B cell (primary cell): ENCODE results near the gene CD80. TPM values are rescaled to one million over a fixed set of nuclear protein-coding genes. Genes with fewer than 3 reads are reported as not detected.

ENCODE experiments used
- ATAC-seq: fragments of 200-7000 bp; cut with Tn5 transposase; one replicate; pipeline ENCODE4 v1.10.0; 2021; ENCODE audit warnings: low read depth, mild to moderate bottlenecking, moderate number of reproducible peaks, moderate library complexity
- CTCF ChIA-PET: fragments of 350-600 bp; sonication (Branson Sonifier 250); formaldehyde crosslinking; loops from one replicate; lab custom pipeline; 2021; ENCODE audit warnings: antibody characterized with exemption, inconsistent platforms; lab: Charles Lee
- POLR2A ChIA-PET: fragments of 350-600 bp; sonication (Branson Sonifier 250); formaldehyde crosslinking; loops from one replicate; lab custom pipeline; 2021; ENCODE audit warnings: antibody characterized with exemption; lab: Charles Lee
- DNase-seq: peaks from one replicate; pipeline ENCODE4 v3.0.0; 2013
- H2AFZ ChIP-seq: 2 replicates; pipeline ENCODE4 v1.6.1; 2012; ENCODE audit warnings: mild to moderate bottlenecking, low read depth, low read length; ENCODE audit not compliant: insufficient read depth, poor library complexity, severe bottlenecking
- H3K27ac ChIP-seq, 2 donors: 1 replicate in 1 of 2; 2 replicates in 1 of 2; pipeline ENCODE4 v1.5.1; 2012 to 2013; ENCODE audit warnings: low read length in 2 of 2, mild to moderate bottlenecking in 2 of 2, moderate library complexity in 1 of 2
- H3K27me3 ChIP-seq, 4 experiments: fragments of 200-600 bp in 1 of 4; sonication (generic) in 1 of 4; replicated peaks in 1 of 4; 1 replicate in 2 of 4; 2 replicates in 2 of 4; pipeline versions ENCODE4 v1.6.1 to v1.7.0; 2013 to 2016; ENCODE audit warnings: low read length in 3 of 4, mild to moderate bottlenecking in 2 of 4, mixed read lengths in 1 of 4, moderate library complexity in 1 of 4; ENCODE audit not compliant: insufficient read depth in 4 of 4, control insufficient read depth in 3 of 4; ENCODE audit errors: control extremely low read depth in 1 of 4
- H3K36me3 ChIP-seq, 2 experiments: replicated peaks in 1 of 2; 1 replicate in 1 of 2; 2 replicates in 1 of 2; pipeline versions ENCODE4 v1.6.1 to v1.7.1; 2013; ENCODE audit warnings: low read length in 1 of 2; ENCODE audit not compliant: insufficient read depth in 2 of 2, control insufficient read depth in 1 of 2; ENCODE audit errors: control extremely low read depth in 1 of 2, extremely low read depth in 1 of 2
- H3K4me1 ChIP-seq, 2 donors: fragments of 200-600 bp in 1 of 2; sonication (generic) in 1 of 2; 1 replicate in 1 of 2; 2 replicates in 1 of 2; pipeline versions ENCODE4 v1.5.1 to v1.6.1; 2013 to 2017; ENCODE audit warnings: low read length in 2 of 2; ENCODE audit not compliant: control insufficient read depth in 2 of 2, insufficient read depth in 2 of 2
- H3K4me2 ChIP-seq: replicated peaks from 2 replicates; pipeline ENCODE3; 2012; ENCODE audit warnings: mild to moderate bottlenecking, low read depth, low read length; ENCODE audit not compliant: poor library complexity, severe bottlenecking
- H3K4me3 ChIP-seq, 5 experiments: fragments of 200-600 bp in 1 of 5; sonication (generic) in 1 of 5; 1 replicate in 3 of 5; 2 replicates in 2 of 5; pipeline versions ENCODE4 v1.5.1 to v1.7.0; 2011 to 2016; ENCODE audit warnings: low read length in 4 of 5, mild to moderate bottlenecking in 4 of 5, low read depth in 2 of 5, control low read depth in 1 of 5, moderate library complexity in 1 of 5; ENCODE audit not compliant: insufficient read depth in 1 of 5; ENCODE audit errors: control extremely low read depth in 1 of 5, extremely low read depth in 1 of 5
- H3K79me2 ChIP-seq: fragments of 200-600 bp; sonication (generic); one replicate; pipeline ENCODE4 v1.6.0; 2016; ENCODE audit warnings: low read length; ENCODE audit not compliant: control insufficient read depth, insufficient read depth
- H3K9ac ChIP-seq: fragments of 200-600 bp; sonication (generic); 2 replicates; pipeline ENCODE4 v1.6.1; 2017; ENCODE audit warnings: mild to moderate bottlenecking, low read length, moderate library complexity
- H3K9me3 ChIP-seq, 3 donors: one replicate each; pipeline versions ENCODE4 v1.6.1 to v1.7.1; 2013; ENCODE audit warnings: low read length in 2 of 3; ENCODE audit not compliant: control insufficient read depth in 2 of 3, insufficient read depth in 1 of 3; ENCODE audit errors: control extremely low read depth in 1 of 3
- H4K20me1 ChIP-seq: 2 replicates; pipeline ENCODE4 v1.6.0; 2012; ENCODE audit warnings: mild to moderate bottlenecking, low read length; ENCODE audit not compliant: insufficient read depth, control insufficient read depth, poor library complexity, severe bottlenecking
- H3K27ac Mint-ChIP-seq: one replicate; pipeline ENCODE4 v1.8.0; 2021; ENCODE audit warnings: mixed read lengths
- H3K27me3 Mint-ChIP-seq: one replicate; pipeline ENCODE4 v1.8.0; 2021; ENCODE audit warnings: mixed read lengths
- H3K4me1 Mint-ChIP-seq: one replicate; pipeline ENCODE4 v1.8.0; 2021; ENCODE audit warnings: mixed read lengths
- H3K4me3 Mint-ChIP-seq: one replicate; pipeline ENCODE4 v1.8.0; 2021; ENCODE audit warnings: mixed read lengths
- H3K9me3 Mint-ChIP-seq: one replicate; pipeline ENCODE4 v1.8.0; 2022; ENCODE audit warnings: mixed read lengths; ENCODE audit not compliant: insufficient read depth
- EZH2 ChIP-seq: IDR thresholded peaks from 2 replicates; pipeline ENCODE4 v1.6.1; 2012; ENCODE audit warnings: borderline replicate concordance, low read depth, mild to moderate bottlenecking, moderate library complexity, low read length; ENCODE audit not compliant: insufficient read depth, poor library complexity, severe bottlenecking
- WGBS: methylation state at CpG from one replicate; pipeline ENCODE4 v1.1.5; 2013; ENCODE audit warnings: missing lambda C conversion rate; ENCODE audit not compliant: insufficient coverage; 5-methylcytosine and 5-hydroxymethylcytosine counted together
- intact Hi-C: fragments of 100-400 bp; cut with micrococcal nuclease; formaldehyde crosslinking; loops from one replicate; pipeline ENCODE4 v1.10.0; 2022
- polyA plus RNA-seq: library from polyadenylated mRNA; depleted of rRNA; stranded (reverse); fragments of >200 nt; gene quantifications from 2 replicates; pipeline ENCODE4 v1.2.3, GENCODE V29; 2012
- total RNA-seq, 2 donors: library from RNA; stranded (reverse); fragments of 120-200 nt in 1 of 2; gene quantifications; 1 replicate in 1 of 2; 2 replicates in 1 of 2; pipeline versions ENCODE4 v1.2.3 to v1.2.4, GENCODE V29; 2013 to 2022
- TF ChIP-seq, protein P1 (sequence below): fragments of 200-600 bp; IDR thresholded peaks from one replicate; pipeline ENCODE4 v1.8.0; 2022; ENCODE audit warnings: antibody characterized with exemption, mild to moderate bottlenecking

CD80 gene
- total and polyA plus RNA-seq, 2 donors (not counting 1 experiment from before 2014, with no cell fraction given) = 15.0 to 26.5 TPM

- Mint-ChIP-seq H3K4me1 (peaks cover 48% of the 10 kb centered on the region), H3K9me3 (no peaks in the 10 kb centered on the region), H3K4me3 (no peak overlapping the region), H3K27me3 (no peaks in the 10 kb centered on the region), H3K27ac (peak overlapping the region; percentile 67)
- no peaks in the 10 kb centered on the region for H4K20me1 ChIP-seq
- peaks cover 0 to 14% of the 10 kb centered on the region in 2 experiments for H3K36me3 ChIP-seq
- TF ChIP-seq, protein P1, sequence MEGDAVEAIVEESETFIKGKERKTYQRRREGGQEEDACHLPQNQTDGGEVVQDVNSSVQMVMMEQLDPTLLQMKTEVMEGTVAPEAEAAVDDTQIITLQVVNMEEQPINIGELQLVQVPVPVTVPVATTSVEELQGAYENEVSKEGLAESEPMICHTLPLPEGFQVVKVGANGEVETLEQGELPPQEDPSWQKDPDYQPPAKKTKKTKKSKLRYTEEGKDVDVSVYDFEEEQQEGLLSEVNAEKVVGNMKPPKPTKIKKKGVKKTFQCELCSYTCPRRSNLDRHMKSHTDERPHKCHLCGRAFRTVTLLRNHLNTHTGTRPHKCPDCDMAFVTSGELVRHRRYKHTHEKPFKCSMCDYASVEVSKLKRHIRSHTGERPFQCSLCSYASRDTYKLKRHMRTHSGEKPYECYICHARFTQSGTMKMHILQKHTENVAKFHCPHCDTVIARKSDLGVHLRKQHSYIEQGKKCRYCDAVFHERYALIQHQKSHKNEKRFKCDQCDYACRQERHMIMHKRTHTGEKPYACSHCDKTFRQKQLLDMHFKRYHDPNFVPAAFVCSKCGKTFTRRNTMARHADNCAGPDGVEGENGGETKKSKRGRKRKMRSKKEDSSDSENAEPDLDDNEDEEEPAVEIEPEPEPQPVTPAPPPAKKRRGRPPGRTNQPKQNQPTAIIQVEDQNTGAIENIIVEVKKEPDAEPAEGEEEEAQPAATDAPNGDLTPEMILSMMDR = no peak
- TF ChIP-seq EZH2 = no peak
- peaks cover 20 to 28% of the 10 kb centered on the region in 2 donors for H3K4me1 ChIP-seq
- H2AFZ ChIP-seq = no peak overlapping the region
- no peak overlapping the region for H3K27ac ChIP-seq
- no CpG with 5 or more reads among the region's 3 CpGs for WGBS
- no peak overlapping the region for H3K4me2 ChIP-seq
- no peaks in the 10 kb centered on the region for H3K27me3 ChIP-seq
- no peak overlapping the region for H3K9ac ChIP-seq
- CTCF ChIA-PET = no interaction called here
- H3K4me3 ChIP-seq = no peak overlapping the region
- intact Hi-C loops = loop anchor here (5.0 kb wide), 2 partner anchors 39 to 41 kb away; no protein-coding TSS in a partner anchor
- H3K9me3 ChIP-seq = peaks cover 0 to 5% (median 4%) of the 10 kb centered on the region in 3 donors
- no peak for ATAC-seq
- no peaks in the 10 kb centered on the region for H3K79me2 ChIP-seq
- DNase-seq = no peak
- POLR2A ChIA-PET = interaction anchor here (0.5 kb wide), 1 partner anchor 92 kb away, joined by 3 read pairs; no protein-coding TSS in a partner anchor
Measured at GRCh38 chr3:119586733-119587172, 27.3 kb upstream of the CD80 start.

GRCh38 chr3:119585856-119586570 lies 26.6 kb upstream of the CD80 start:
- H3K4me3 ChIP-seq = no peak overlapping the region
- peaks cover 0 to 14% of the 10 kb centered on the region in 2 experiments for H3K36me3 ChIP-seq
- no peaks in the 10 kb centered on the region for H3K27me3 Mint-ChIP-seq
- TF ChIP-seq, protein P1 = no peak
- no peak for TF ChIP-seq EZH2
- intact Hi-C loops = loop anchor here (5.0 kb wide), 2 partner anchors 39 to 41 kb away; no protein-coding TSS in a partner anchor
- H3K4me1 Mint-ChIP-seq = peaks cover 53% of the 10 kb centered on the region
- no peaks in the 10 kb centered on the region for H3K79me2 ChIP-seq
- no peak overlapping the region for H3K4me2 ChIP-seq
- no peak overlapping the region for H2AFZ ChIP-seq
- WGBS = over 99% methylated on average over 10 of the region's 11 CpGs
- H3K27me3 ChIP-seq = no peaks in the 10 kb centered on the region
- H3K9ac ChIP-seq = no peak overlapping the region
- ATAC-seq = no peak
- H3K9me3 ChIP-seq = peaks cover 0 to 5% (median 4%) of the 10 kb centered on the region in 3 donors
- peak overlapping the region; percentile 55 for H3K27ac Mint-ChIP-seq
- H4K20me1 ChIP-seq = no peaks in the 10 kb centered on the region
- H3K4me3 Mint-ChIP-seq = no peak overlapping the region
- POLR2A ChIA-PET = no interaction called here
- no peaks in the 10 kb centered on the region for H3K9me3 Mint-ChIP-seq
- no peak for DNase-seq
- H3K27ac ChIP-seq = no peak overlapping the region
- H3K4me1 ChIP-seq = peaks cover 25 to 28% of the 10 kb centered on the region in 2 donors
- CTCF ChIA-PET = no interaction called here
